Left colon (tissue), 2 donors: ENCODE data around the gene KLC4. TPM values are rescaled to one million over a fixed set of nuclear protein-coding genes. Genes with fewer than 3 reads are reported as not detected.
"Not testable (repeated sequence)": the region's sequence is repeated elsewhere in the genome, so short reads cannot be mapped to it uniquely, and the experiment has no call there.

Experiments used
- ATAC-seq: fragments of 200-7000 bp; cut with Tn5 transposase; one replicate; pipeline ENCODE4 v1.9.1; 2020; ENCODE audit warnings: mild to moderate bottlenecking, moderate library complexity
- DNase-seq, 2 donors: peaks; one replicate each; pipeline ENCODE4 v3.0.0-alpha.2; 2020
- intact Hi-C, 2 donors: fragments of 100-400 bp; cut with DNase I in 1 of 2; cut with micrococcal nuclease in 1 of 2; formaldehyde crosslinking; loops; one replicate each; pipeline versions ENCODE4 v1.11.2 to v1.14.0; 2022; cut with DNase I, micrococcal nuclease
- total RNA-seq, 2 donors: library from RNA; stranded (reverse); fragmentation: NEBNext Ultra II Directional; extraction: Animal tissue kit (Norgen Biotek cat#: 25700); gene quantifications; one replicate each; pipeline ENCODE4 v1.2.1, GENCODE V29; 2021
- donor health status: DM: no; HTN: no; CAD: no.
- donor health status: DM: yes; HTN: yes; CAD: no.

Gene KLC4
- total RNA-seq, 2 donors from 2014 or later: 109 to 122 TPM

DNA sequence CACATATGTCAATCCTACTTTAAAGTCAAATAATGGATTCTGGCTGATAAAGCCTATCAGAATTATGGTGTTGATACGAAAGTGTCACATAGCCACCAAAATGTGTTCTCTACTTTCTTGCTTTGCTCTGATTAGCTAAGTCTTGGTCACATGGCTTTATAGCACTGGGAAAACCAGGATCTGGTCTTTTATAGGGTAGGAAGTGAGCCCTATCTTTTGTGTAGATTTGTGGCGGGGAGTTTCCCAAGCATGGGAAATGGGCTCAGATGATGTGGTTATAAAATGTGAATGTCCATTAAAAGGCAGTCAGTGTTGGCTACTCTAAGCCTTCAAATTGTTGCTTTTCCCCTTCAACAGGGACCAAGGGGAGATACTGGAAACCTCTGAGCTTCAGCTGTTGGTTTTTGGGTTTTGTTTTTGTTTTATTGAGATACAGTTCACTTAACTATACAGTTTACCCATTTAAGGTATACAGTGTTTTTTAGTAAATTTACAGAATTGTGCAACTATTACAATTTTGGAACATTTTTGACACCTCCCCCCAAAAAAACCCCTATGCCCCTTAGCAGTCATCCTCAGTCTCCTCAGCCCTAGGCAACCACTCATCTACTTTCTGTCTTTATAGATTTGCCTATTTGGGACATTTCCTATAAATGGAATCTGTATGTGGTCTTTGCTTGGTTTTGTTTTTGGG, 25.8 kb upstream of the KLC4 start:
- ATAC-seq: no peak
- intact Hi-C loops: no loop called here
- no peak for DNase-seq

DNA sequence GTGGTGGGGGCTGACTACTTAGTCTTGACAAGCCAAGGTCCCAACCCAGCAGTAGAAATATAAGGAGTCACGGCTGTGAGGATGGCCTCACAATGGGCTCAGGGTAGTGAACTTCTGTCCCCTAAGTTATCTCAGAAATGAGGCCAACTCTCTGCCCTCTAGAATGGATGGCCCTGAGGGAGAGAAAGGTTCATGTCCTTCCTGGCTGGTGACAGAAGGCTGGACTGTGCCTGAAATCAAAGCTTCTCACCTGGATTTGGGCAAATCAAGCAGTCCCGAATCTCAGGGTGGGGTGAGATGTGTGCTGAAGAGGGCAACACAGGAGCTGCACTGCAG, 25.3 kb upstream of the KLC4 start:
- intact Hi-C loops: no loop called here
- no peak for DNase-seq
- no peak for ATAC-seq

- no peak for DNase-seq
- ATAC-seq: no peak
- intact Hi-C loops: no loop called here
These were observed 23.8 kb upstream of the KLC4 start for GRCh38 chr6:43035495-43036194.

GRCh38 chr6:43036712-43037111, 22.7 kb upstream of the KLC4 start:
- DNase-seq (no peak), ATAC-seq (no peak)
- intact Hi-C loops: no loop called here

GRCh38 chr6:43037197-43037596, 22.2 kb upstream of the KLC4 start:
- DNase-seq (no peak), ATAC-seq (no peak)
- intact Hi-C loops: no loop called here

- DNase-seq (no peak), ATAC-seq (no peak)
- intact Hi-C loops: no loop called here
These were observed 21.7 kb upstream of the KLC4 start for GRCh38 chr6:43037706-43038105.

DNA sequence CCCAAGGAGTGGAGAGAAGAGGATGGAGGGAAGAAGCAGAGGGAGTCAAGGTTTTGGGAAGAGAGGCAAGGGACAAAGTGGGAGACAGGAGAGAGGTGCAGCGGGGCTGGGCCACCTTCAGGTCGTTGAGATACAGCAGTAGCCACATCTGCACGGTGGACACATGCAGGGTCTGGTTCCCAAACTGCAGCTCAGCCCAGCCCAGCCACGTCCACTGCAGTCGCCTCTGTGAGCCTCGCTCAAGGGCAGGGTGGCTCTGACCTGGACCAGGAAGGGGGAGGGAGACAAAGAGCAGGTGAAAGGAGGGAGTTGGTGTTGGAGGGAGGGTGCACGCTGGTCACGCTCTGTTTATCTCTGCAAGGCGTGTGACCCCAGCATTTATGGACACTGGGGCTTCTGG, 20.7 kb upstream of the KLC4 start:
- intact Hi-C loops: no loop called here
- DNase-seq (no peak), ATAC-seq (no peak)

GRCh38 chr6:43040542-43041257, 18.7 kb upstream of the KLC4 start:
- DNase-seq: no peak
- no peak for ATAC-seq
- intact Hi-C loops: loop anchor here in 1 of 2 donors (10.0 kb wide), 1 partner anchor 136 kb away; no protein-coding TSS in a partner anchor

GRCh38 chr6:43041475-43041874, 18.0 kb upstream of the KLC4 start:
- DNase-seq, ATAC-seq: not testable (repeated sequence)
- intact Hi-C loops: loop anchor here in 1 of 2 donors (10.0 kb wide), 1 partner anchor 137 kb away; no protein-coding TSS in a partner anchor

DNA sequence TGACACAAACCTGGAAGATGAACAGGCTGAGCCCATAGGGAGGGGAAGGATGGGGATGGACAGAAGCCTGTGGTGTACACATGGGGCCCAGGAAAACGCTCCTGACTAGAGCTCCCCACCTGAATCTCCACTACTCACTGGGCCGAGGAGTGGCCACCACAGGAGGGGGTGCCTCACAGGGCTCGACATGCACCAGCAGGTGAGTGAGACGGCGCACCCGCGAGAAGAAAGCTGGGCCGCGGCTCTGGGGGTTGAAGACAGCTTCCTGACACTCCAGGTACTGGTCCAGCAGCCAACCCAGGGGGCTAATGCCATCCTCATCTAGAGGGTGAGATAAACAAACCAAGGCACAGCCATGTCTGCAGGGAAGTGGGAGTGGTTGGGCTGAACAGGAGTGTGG, 16.1 kb upstream of the KLC4 start:
- DNase-seq: no peak
- intact Hi-C loops: loop anchor here in 1 of 2 donors (10.0 kb wide), 1 partner anchor 139 kb away; no protein-coding TSS in a partner anchor
- no peak for ATAC-seq

- DNase-seq (no peak), ATAC-seq (no peak)
- intact Hi-C loops: loop anchor here in 1 of 2 donors (10.0 kb wide), 1 partner anchor 141 kb away; no protein-coding TSS in a partner anchor
These were observed 14.0 kb upstream of the KLC4 start for GRCh38 chr6:43045371-43045930.

GRCh38 chr6:43047998-43048397, 11.4 kb upstream of the KLC4 start:
- intact Hi-C loops: loop anchor here in 1 of 2 donors (10.0 kb wide), 1 partner anchor 143 kb away; no protein-coding TSS in a partner anchor
- ATAC-seq: no peak
- no peak for DNase-seq

GRCh38 chr6:43050981-43051380, 8.4 kb upstream of the KLC4 start:
- intact Hi-C loops: no loop called here
- no peak for ATAC-seq
- no peak for DNase-seq

DNA sequence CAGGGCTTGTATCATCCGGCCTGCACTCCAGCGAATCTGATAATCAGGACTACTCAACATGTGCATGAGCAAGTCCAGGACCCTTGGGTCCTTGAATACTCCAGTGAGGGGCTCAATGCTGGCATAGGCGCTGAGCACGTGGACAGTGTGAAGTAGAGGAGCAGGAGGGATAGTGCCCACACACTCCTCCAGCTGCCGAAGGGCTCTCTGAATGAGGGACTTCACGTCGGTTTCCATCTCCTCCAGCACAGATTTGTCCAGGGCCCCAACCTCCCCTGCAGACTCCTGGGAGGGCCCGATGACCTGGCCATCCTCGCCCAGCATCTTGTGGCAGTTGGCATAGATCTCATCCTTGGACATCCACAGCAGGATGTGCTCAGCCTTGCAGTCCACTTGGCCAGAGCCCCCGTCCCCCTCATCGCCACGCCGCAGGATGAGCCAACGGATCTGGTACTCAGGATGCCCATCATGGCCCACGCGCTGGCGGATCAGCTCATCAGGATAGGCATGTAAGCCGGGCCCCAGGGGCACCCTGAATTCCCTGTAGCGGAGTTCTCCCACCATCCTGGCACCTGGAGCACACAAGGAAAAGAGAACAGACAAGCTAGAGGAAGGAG, 7.1 kb upstream of the KLC4 start:
- no peak for ATAC-seq
- intact Hi-C loops: no loop called here
- DNase-seq: peak in 1 of 2 donors; percentile 31

GRCh38 chr6:43052842-43053544, 6.4 kb upstream of the KLC4 start:
- ATAC-seq: peak; percentile 46
- peak; percentile 36 to 41 for DNase-seq
- intact Hi-C loops: no loop called here

DNA sequence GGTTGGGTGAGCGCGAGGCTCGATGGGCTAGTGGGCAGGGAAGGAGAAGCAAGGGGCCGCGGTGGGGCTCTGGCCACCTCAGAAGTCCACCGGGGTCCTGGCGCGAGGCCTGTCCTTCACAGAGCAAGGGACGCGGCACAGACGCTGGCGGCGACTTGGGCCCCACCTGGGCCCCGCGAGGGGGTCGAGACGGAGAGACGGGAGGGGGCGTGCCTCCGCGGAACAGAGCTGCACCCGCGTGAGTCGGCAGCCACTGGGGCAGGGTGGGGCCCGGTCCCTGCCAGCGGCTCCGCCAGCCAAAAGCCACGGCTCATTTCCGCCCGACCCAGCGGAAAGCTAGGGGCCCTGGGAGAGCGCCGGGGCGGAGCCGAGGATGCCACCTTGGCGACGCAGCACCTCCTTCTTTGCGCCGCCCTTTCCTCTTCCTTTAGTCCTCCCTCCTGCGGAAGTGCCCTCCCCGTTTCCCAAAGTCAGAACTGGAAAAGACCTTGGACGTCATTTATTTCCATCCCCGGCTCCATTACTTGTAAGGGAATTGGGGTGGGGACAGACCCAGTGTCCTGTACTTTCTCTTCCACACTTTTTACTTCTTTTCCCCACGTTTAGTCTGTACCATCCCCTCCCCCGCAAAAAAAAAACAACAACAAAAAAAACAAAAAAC, 5.8 kb upstream of the KLC4 start, which contains the start of gene CUL7:
CUL7 (minus strand) TSS at position 307 of the 661 bp plus-strand sequence. CDS start 1,063 bp downstream, outside the sequence.
- peak; percentile 96 for DNase-seq
- intact Hi-C loops: no loop called here
- ATAC-seq: peak; percentile 97

DNA sequence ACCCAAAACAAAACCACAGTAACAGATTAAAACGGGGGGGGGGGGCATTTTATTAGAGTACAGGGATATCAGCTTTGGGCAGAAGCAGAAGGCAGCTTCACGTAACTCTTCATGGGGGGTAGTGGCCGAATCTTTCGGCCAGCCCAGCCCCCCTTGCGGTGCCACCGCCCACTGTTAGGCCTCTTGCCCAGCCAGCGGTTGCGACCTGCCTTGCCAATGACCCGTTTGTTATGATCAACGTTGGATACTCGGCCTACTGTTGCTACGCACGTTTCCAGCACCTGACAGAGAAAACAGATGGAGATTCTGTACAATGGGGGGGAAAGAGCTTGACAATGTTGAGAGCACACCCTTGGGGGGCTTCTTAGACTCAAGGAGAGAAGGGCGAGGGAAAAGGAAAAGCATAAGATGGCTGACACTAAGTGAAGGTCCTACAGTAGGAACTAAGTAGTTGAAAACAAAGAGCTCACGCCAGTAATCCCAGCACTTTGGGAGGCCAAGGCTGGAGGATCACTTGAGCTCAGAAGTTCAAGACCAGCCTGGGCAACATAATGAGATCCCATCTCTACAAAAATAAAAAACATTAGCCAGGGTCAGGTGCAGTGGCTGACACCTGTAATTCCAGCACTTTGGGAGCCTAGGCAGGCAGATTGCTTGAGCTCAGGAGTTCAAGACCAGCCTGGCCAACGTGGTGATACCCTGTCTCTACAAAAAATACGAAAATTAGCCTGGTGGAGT, 5.1 kb upstream of the KLC4 start:
- ATAC-seq (no peak), DNase-seq (peak in 1 of 2 donors; percentile 28)
- intact Hi-C loops: no loop called here
